PC-3 (cell line): Measurements from ENCODE around the gene NOC4L.

Experiments used
- CTCF ChIP-seq: fragments of 300-600 bp; sonication (generic); conservative IDR thresholded peaks from 2 replicates; pipeline ENCODE4 v1.5.1; 2017; ENCODE audit warnings: antibody characterized with exemption, low read depth, mild to moderate bottlenecking, low read length
- EZH2 ChIP-seq: fragments of 300-600 bp; sonication (generic); IDR thresholded peaks from one replicate; pipeline ENCODE4 v1.6.1; 2017; ENCODE audit warnings: antibody characterized with exemption, mild to moderate bottlenecking, low read length; ENCODE audit not compliant: unreplicated experiment
- EZH2phosphoT487 ChIP-seq: fragments of 300-600 bp; sonication (generic); IDR thresholded peaks from 2 replicates; pipeline ENCODE4 v1.6.1; 2018; ENCODE audit warnings: mild to moderate bottlenecking, antibody characterized with exemption, low read length, borderline replicate concordance

- TF ChIP-seq CTCF (no peak), EZH2 (no peak), EZH2phosphoT487 (no peak)
Measured at GRCh38 chr12:132140918-132141841, 3.1 kb upstream of the NOC4L start.
